ENCODE results near the gene RAI1. TPM values are rescaled to one million over a fixed set of nuclear protein-coding genes. Genes with fewer than 3 reads are reported as not detected.

RAI1 gene
- total RNA-seq, 1 experiment from 2014 or later = 46.8 TPM

- POLR2A ChIA-PET (ENCODE audit: low non-redundant PET) = no interaction called here
These were observed 2.6 kb downstream of the RAI1 start for GRCh38 chr17:17683710-17684365.

GRCh38 chr17:17684906-17685774, 3.9 kb downstream of the RAI1 start:
- BruUV-seq (replicated peaks) = no TSS peak
- DNase-seq (ENCODE audit: low spot score) = no peak
- CTCF ChIA-PET = no interaction called here
- Histone ChIP-seq H3K36me3 (ENCODE audit: insufficient read depth, low read length, poor library complexity, severe bottlenecking) (no peaks in the 10 kb centered on the region), H3K4me3 (ENCODE audit: low read depth, low read length, poor library complexity, severe bottlenecking) (no peak overlapping the region), H3K27ac (ENCODE audit: low read depth, low read length, poor library complexity, severe bottlenecking) (peak overlapping the region; percentile 46), H3K9me3 (ENCODE audit: low read depth, low read length, poor library complexity, severe bottlenecking) (no peaks in the 10 kb centered on the region), H3K4me1 (ENCODE audit: insufficient read depth, low read length, poor library complexity, severe bottlenecking) (peaks cover 33% of the 10 kb centered on the region), H3K27me3 (replicated peaks; ENCODE audit: insufficient read depth, low read depth, low read length, poor library complexity) (no peaks in the 10 kb centered on the region)
- TF ChIP-seq EZH2 (IDR thresholded peaks at IDR 0.05; ENCODE audit: borderline replicate concordance, low read depth, low read length, poor library complexity, severe bottlenecking) (no peak), CTCF (conservative IDR thresholded peaks at IDR 0.05; ENCODE audit: low read depth, low read length) (no peak)
- POLR2A ChIA-PET (ENCODE audit: low non-redundant PET) = no interaction called here
- intact Hi-C loops (cut with micrococcal nuclease; ENCODE audit: unreplicated experiment) = loop anchor here (2.0 to 5.0 kb wide), 3 partner anchors 107 to 348 kb away; no protein-coding TSS in a partner anchor

More at GRCh38 chr17:17683710-17684365, 2.6 kb downstream of the RAI1 start:
- H3K27me3 ChIP-seq (replicated peaks; ENCODE audit: insufficient read depth, low read depth, low read length, poor library complexity) = no peaks in the 10 kb centered on the region
- intact Hi-C loops (cut with micrococcal nuclease; ENCODE audit: unreplicated experiment) = loop anchor here (2.0 to 5.0 kb wide), 3 partner anchors 108 to 349 kb away; no protein-coding TSS in a partner anchor
- no peaks in the 10 kb centered on the region for H3K36me3 ChIP-seq (ENCODE audit: insufficient read depth, low read length, poor library complexity, severe bottlenecking)
- TF ChIP-seq EZH2 (IDR thresholded peaks at IDR 0.05; ENCODE audit: borderline replicate concordance, low read depth, low read length, poor library complexity, severe bottlenecking) (no peak), CTCF (conservative IDR thresholded peaks at IDR 0.05; ENCODE audit: low read depth, low read length) (no peak)
- H3K9me3 ChIP-seq (ENCODE audit: low read depth, low read length, poor library complexity, severe bottlenecking) = no peaks in the 10 kb centered on the region
- CTCF ChIA-PET = no interaction called here
- H3K27ac ChIP-seq (ENCODE audit: low read depth, low read length, poor library complexity, severe bottlenecking) = peak overlapping the region; percentile 94
- DNase-seq (ENCODE audit: low spot score) = no peak
- H3K4me3 ChIP-seq (ENCODE audit: low read depth, low read length, poor library complexity, severe bottlenecking) = peak overlapping the region; percentile 82
- peaks cover 33% of the 10 kb centered on the region for H3K4me1 ChIP-seq (ENCODE audit: insufficient read depth, low read length, poor library complexity, severe bottlenecking)
- BruUV-seq (replicated peaks) = no TSS peak

- Histone ChIP-seq H3K27me3 (replicated peaks; ENCODE audit: insufficient read depth, low read depth, low read length, poor library complexity) (no peaks in the 10 kb centered on the region), H3K4me3 (ENCODE audit: low read depth, low read length, poor library complexity, severe bottlenecking) (no peak overlapping the region), H3K9me3 (ENCODE audit: low read depth, low read length, poor library complexity, severe bottlenecking) (no peaks in the 10 kb centered on the region), H3K27ac (ENCODE audit: low read depth, low read length, poor library complexity, severe bottlenecking) (no peak overlapping the region), H3K4me1 (ENCODE audit: insufficient read depth, low read length, poor library complexity, severe bottlenecking) (peaks cover 35% of the 10 kb centered on the region), H3K36me3 (ENCODE audit: insufficient read depth, low read length, poor library complexity, severe bottlenecking) (no peaks in the 10 kb centered on the region)
- peak; percentile 33 for DNase-seq (ENCODE audit: low spot score)
- TF ChIP-seq CTCF (conservative IDR thresholded peaks at IDR 0.05; ENCODE audit: low read depth, low read length) = no peak
- ChIA-PET CTCF (no interaction called here), POLR2A (ENCODE audit: low non-redundant PET) (no interaction called here)
- intact Hi-C loops (cut with micrococcal nuclease; ENCODE audit: unreplicated experiment) = loop anchor here (2.0 kb wide), 1 partner anchor 347 kb away; no protein-coding TSS in a partner anchor
- BruUV-seq (replicated peaks) = no TSS peak
These were observed 4.6 kb downstream of the RAI1 start for GRCh38 chr17:17685775-17686291.
